Karpas-422 (cell line): ENCODE data around the gene FOXL1. TPM values are rescaled to one million over a fixed set of nuclear protein-coding genes. Genes with fewer than 3 reads are reported as not detected.

Experiments
- DNase-seq: peaks from one replicate; pipeline ENCODE4 v3.0.0-alpha.2; 2015
- H2AFZ ChIP-seq: fragments of 200-600 bp; sonication (generic); 2 replicates; pipeline ENCODE4 v1.6.1; 2014; ENCODE audit warnings: antibody characterized with exemption, low read length, mixed read lengths
- H3K27ac ChIP-seq: fragments of 200-600 bp; sonication (generic); 2 replicates; pipeline ENCODE4 v1.5.1; 2014; ENCODE audit warnings: mild to moderate bottlenecking, low read length, moderate library complexity
- H3K27me3 ChIP-seq: fragments of 200-600 bp; sonication (generic); 2 replicates; pipeline ENCODE4 v1.6.1; 2014; ENCODE audit warnings: low read length, mixed read lengths
- H3K36me3 ChIP-seq: fragments of 200-600 bp; sonication (generic); 2 replicates; pipeline ENCODE4 v1.6.1; 2014; ENCODE audit warnings: low read length, mixed read lengths; ENCODE audit not compliant: insufficient read depth
- H3K4me1 ChIP-seq: fragments of 200-600 bp; sonication (generic); 2 replicates; pipeline ENCODE4 v1.6.1; 2014; ENCODE audit warnings: mild to moderate bottlenecking, low read length, mixed read lengths
- H3K4me2 ChIP-seq: fragments of 200-600 bp; sonication (generic); 2 replicates; pipeline ENCODE4 v1.6.1; 2014; ENCODE audit warnings: low read length, low read depth, mild to moderate bottlenecking; ENCODE audit not compliant: poor library complexity, severe bottlenecking
- H3K4me3 ChIP-seq: fragments of 200-600 bp; sonication (generic); 2 replicates; pipeline ENCODE4 v1.5.1; 2014; ENCODE audit warnings: mild to moderate bottlenecking, antibody characterized with exemption, low read length, mixed read lengths
- H3K79me2 ChIP-seq: fragments of 200-600 bp; sonication (generic); 2 replicates; pipeline ENCODE4 v1.6.1; 2014; ENCODE audit warnings: mild to moderate bottlenecking, low read length, mixed read lengths
- H3K9ac ChIP-seq: fragments of 200-600 bp; sonication (generic); 2 replicates; pipeline ENCODE4 v1.6.0; 2014; ENCODE audit warnings: low read length
- H3K9me2 ChIP-seq: fragments of 200-600 bp; sonication (generic), shearing (Covaris generic); replicated peaks from 2 replicates; pipeline ENCODE4 v1.6.0; 2014; ENCODE audit warnings: mild to moderate bottlenecking, low read length, moderate library complexity; ENCODE audit not compliant: insufficient read depth
- H3K9me3 ChIP-seq: fragments of 300-700, 200-600 bp; sonication (generic); 2 replicates; pipeline ENCODE4 v1.6.1; 2014; ENCODE audit warnings: low read length, mixed read lengths
- H4K20me1 ChIP-seq: fragments of 200-600 bp; sonication (generic); 2 replicates; pipeline ENCODE4 v1.6.1; 2014; ENCODE audit warnings: mild to moderate bottlenecking, antibody characterized with exemption, low read length, low read depth; ENCODE audit not compliant: insufficient read depth
- total RNA-seq: library from RNA; depleted of rRNA; stranded (reverse); fragments of >200 nt; shearing (Covaris generic); gene quantifications from 2 replicates; pipeline ENCODE4 v1.2.3, GENCODE V29; 2014; ENCODE audit warnings: low replicate concordance

Gene FOXL1
- total RNA-seq, 1 experiment from 2014 or later: not detected

- Histone ChIP-seq H3K4me3 (peak overlapping the region; percentile 93), H3K27me3 (no peaks in the 10 kb centered on the region), H3K9me2 (no peaks in the 10 kb centered on the region), H3K4me2 (peak overlapping the region; percentile 72), H3K9me3 (no peaks in the 10 kb centered on the region), H4K20me1 (no peaks in the 10 kb centered on the region), H2AFZ (peak overlapping the region; percentile 31; the same call in 1 of the 2 replicates), H3K9ac (peak overlapping the region; percentile 96), H3K36me3 (no peaks in the 10 kb centered on the region), H3K79me2 (peaks cover 11% of the 10 kb centered on the region), H3K4me1 (peaks cover 12% of the 10 kb centered on the region), H3K27ac (no peak overlapping the region; the same call in 1 of the 2 replicates)
- DNase-seq: no peak
Measured at GRCh38 chr16:86554599-86554916, 23.8 kb upstream of the FOXL1 start.

- Histone ChIP-seq H3K9me3 (no peaks in the 10 kb centered on the region), H3K4me1 (peaks cover 12% of the 10 kb centered on the region), H3K4me3 (peak within 1 kb of the TSS; percentile 93), H3K27me3 (no peaks in the 10 kb centered on the region), H3K4me2 (peak within 1 kb of the TSS; percentile 72), H3K27ac (no peak within 1 kb of the TSS; the same call in 1 of the 2 replicates), H4K20me1 (no peaks in the 10 kb centered on the region), H2AFZ (peak within 1 kb of the TSS; percentile 34; the same call in 1 of the 2 replicates), H3K9ac (peak within 1 kb of the TSS; percentile 96), H3K36me3 (no peaks in the 10 kb centered on the region), H3K79me2 (peaks cover 11% of the 10 kb centered on the region), H3K9me2 (no peaks in the 10 kb centered on the region)
- peak; percentile 96 for DNase-seq
Measured at GRCh38 chr16:86554917-86555703, 23.2 kb upstream of the FOXL1 start, which contains the start of gene MTHFSD. Gene MTHFSD, minus strand, starts transcription at chr16:86555235. Its CDS starts 51 bp downstream, at chr16:86555184.

- H2AFZ ChIP-seq: no peak overlapping the region
- peak overlapping the region; percentile 72 for H3K4me2 ChIP-seq
- no peak overlapping the region for H3K27ac ChIP-seq
Measured at GRCh38 chr16:86555704-86556075, 22.7 kb upstream of the FOXL1 start.

GRCh38 chr16:86556576-86556975, 21.8 kb upstream of the FOXL1 start:
- H2AFZ ChIP-seq: no peak overlapping the region

More at GRCh38 chr16:86555704-86556075, 22.7 kb upstream of the FOXL1 start:
- Histone ChIP-seq H3K4me1 (peaks cover 12% of the 10 kb centered on the region), H3K9me2 (no peaks in the 10 kb centered on the region), H3K79me2 (peaks cover 11% of the 10 kb centered on the region), H3K9me3 (no peaks in the 10 kb centered on the region), H3K4me3 (peak overlapping the region; percentile 93), H3K36me3 (no peaks in the 10 kb centered on the region), H3K27me3 (no peaks in the 10 kb centered on the region), H4K20me1 (no peaks in the 10 kb centered on the region), H3K9ac (peak overlapping the region; percentile 96)
- DNase-seq: no peak

GRCh38 chr16:86557587-86557986, 20.8 kb upstream of the FOXL1 start:
- H3K4me1 ChIP-seq: peaks cover 12% of the 10 kb centered on the region
- no peaks in the 10 kb centered on the region for H3K9me3 ChIP-seq
- DNase-seq: no peak
- H3K9me2 ChIP-seq: no peaks in the 10 kb centered on the region
- H3K27me3 ChIP-seq: no peaks in the 10 kb centered on the region
- H3K4me3 ChIP-seq: no peak overlapping the region
- no peak overlapping the region for H3K9ac ChIP-seq
- H3K27ac ChIP-seq: no peak overlapping the region
- H3K36me3 ChIP-seq: no peaks in the 10 kb centered on the region
- H2AFZ ChIP-seq: no peak overlapping the region
- peaks cover 11% of the 10 kb centered on the region for H3K79me2 ChIP-seq
- H4K20me1 ChIP-seq: no peaks in the 10 kb centered on the region
- no peak overlapping the region for H3K4me2 ChIP-seq

More at GRCh38 chr16:86556576-86556975, 21.8 kb upstream of the FOXL1 start:
- Histone ChIP-seq H3K79me2 (peaks cover 11% of the 10 kb centered on the region), H3K9me2 (no peaks in the 10 kb centered on the region), H3K4me1 (peaks cover 12% of the 10 kb centered on the region), H3K27ac (no peak overlapping the region), H3K27me3 (no peaks in the 10 kb centered on the region), H4K20me1 (no peaks in the 10 kb centered on the region), H3K9me3 (no peaks in the 10 kb centered on the region), H3K9ac (no peak overlapping the region), H3K36me3 (no peaks in the 10 kb centered on the region), H3K4me3 (no peak overlapping the region), H3K4me2 (no peak overlapping the region)
- no peak for DNase-seq

- DNase-seq: no peak
- Histone ChIP-seq H3K9ac (no peak overlapping the region), H3K79me2 (peaks cover 11% of the 10 kb centered on the region), H3K36me3 (no peaks in the 10 kb centered on the region), H3K27me3 (no peaks in the 10 kb centered on the region), H4K20me1 (no peaks in the 10 kb centered on the region), H3K9me3 (no peaks in the 10 kb centered on the region), H3K4me3 (no peak overlapping the region), H2AFZ (no peak overlapping the region), H3K9me2 (no peaks in the 10 kb centered on the region), H3K27ac (no peak overlapping the region), H3K4me2 (no peak overlapping the region), H3K4me1 (peaks cover 12% of the 10 kb centered on the region)
Measured at GRCh38 chr16:86558355-86559193, 19.8 kb upstream of the FOXL1 start.

- Histone ChIP-seq H3K27me3 (no peaks in the 10 kb centered on the region), H3K9me2 (no peaks in the 10 kb centered on the region), H2AFZ (no peak overlapping the region), H4K20me1 (no peaks in the 10 kb centered on the region), H3K79me2 (peaks cover under 1% of the 10 kb centered on the region), H3K9ac (no peak overlapping the region), H3K4me2 (no peak overlapping the region), H3K27ac (no peak overlapping the region), H3K36me3 (no peaks in the 10 kb centered on the region), H3K4me1 (peaks cover 7% of the 10 kb centered on the region), H3K9me3 (no peaks in the 10 kb centered on the region), H3K4me3 (no peak overlapping the region)
- no peak for DNase-seq
Measured at GRCh38 chr16:86559802-86560305, 18.5 kb upstream of the FOXL1 start.

- no peak overlapping the region for H3K27ac ChIP-seq
- H3K9me2 ChIP-seq: no peaks in the 10 kb centered on the region
- H3K9ac ChIP-seq: no peak overlapping the region
- no peak overlapping the region for H3K4me2 ChIP-seq
- DNase-seq: no peak
- H3K27me3 ChIP-seq: no peaks in the 10 kb centered on the region
- H4K20me1 ChIP-seq: no peaks in the 10 kb centered on the region
- H3K4me3 ChIP-seq: no peak overlapping the region
- no peaks in the 10 kb centered on the region for H3K4me1 ChIP-seq
- no peaks in the 10 kb centered on the region for H3K9me3 ChIP-seq
- H3K36me3 ChIP-seq: no peaks in the 10 kb centered on the region
- H2AFZ ChIP-seq: no peak overlapping the region
- no peaks in the 10 kb centered on the region for H3K79me2 ChIP-seq
Measured at GRCh38 chr16:86562356-86562755, 16.0 kb upstream of the FOXL1 start.
